Measurements from ENCODE around the gene FAM168B.
"Not testable (repeated sequence)": the region's sequence is repeated elsewhere in the genome, so short reads cannot be mapped to it uniquely, and the experiment has no call there.

FAM168B gene

DNA sequence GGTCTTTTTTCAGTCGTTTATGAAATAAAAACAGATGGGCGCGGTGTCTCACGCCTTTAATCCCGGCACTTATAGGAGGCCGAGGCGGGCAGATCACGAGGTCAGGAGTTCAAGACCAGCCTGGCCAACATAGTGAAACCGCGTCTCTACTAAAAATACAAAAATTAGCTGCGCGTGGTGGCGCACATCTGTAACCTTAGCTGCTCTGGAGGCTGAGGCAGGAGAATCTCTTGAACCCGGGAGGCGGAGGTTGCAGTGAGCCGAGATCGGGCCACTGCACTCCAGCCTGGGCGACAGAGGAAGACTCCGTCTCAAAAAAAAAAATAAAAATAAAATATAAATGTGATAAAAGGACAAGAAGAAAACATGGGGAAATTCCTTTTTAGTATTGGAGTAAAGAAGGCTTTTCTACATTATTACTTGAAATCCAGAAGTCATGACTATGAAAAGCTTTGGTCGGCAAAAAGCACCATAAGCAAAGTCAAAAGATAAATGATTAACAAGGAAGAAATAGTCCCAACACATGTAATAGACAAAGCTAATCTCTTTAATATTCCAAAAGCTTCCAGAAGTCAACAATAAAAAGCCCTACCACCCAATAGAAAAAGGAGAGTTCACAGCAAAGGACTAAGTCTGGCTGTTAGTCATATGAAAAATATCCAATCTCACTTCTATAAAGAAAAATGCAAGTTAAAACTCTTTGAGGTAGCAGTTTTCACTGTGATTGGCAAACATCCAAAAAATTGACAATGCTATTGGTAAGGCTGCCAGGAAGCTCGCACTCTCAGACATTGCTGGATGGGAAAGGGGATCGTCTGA lies 1.4 kb upstream of the FAM168B start:
- no peak for DNase-seq (ENCODE audit: low read depth)

DNA sequence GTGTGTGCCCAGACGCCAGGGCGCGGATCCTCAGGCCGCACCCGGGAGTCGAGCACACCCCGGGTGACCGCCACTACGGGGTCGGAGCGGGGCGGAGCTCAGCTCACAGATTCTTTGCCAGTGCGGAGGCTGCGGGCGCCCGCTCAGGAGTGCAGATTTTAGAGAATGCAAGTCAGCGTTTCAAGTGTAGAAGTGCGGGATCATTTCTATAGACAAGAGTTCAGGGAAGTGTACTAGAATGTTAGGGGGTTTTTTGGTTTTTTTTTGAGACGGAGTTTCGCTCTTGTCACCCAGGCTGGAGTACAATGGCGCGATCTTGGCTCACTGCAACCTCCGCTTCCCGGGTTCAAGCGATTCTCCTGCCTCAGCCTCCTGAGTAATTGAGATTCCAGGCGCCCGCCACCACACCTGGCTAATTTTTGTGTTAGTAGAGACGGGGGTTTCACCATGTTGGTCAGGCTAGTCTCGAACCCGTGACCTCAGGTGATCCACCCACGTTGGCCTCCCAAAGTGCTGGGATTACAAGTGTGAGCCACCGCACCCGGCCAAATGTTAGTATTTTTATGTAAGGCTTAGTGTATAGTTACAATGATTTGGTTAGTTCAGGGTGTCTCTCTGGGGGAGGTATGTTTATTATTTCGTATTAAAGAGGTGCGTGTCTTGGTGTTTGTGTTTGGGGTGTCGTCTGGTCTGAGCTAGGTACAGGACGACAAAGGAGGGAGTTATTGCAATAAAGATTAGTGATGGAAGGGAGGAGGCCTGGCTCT lies 619 bp upstream of the FAM168B start:
- no peak for DNase-seq (ENCODE audit: low read depth)

DNA sequence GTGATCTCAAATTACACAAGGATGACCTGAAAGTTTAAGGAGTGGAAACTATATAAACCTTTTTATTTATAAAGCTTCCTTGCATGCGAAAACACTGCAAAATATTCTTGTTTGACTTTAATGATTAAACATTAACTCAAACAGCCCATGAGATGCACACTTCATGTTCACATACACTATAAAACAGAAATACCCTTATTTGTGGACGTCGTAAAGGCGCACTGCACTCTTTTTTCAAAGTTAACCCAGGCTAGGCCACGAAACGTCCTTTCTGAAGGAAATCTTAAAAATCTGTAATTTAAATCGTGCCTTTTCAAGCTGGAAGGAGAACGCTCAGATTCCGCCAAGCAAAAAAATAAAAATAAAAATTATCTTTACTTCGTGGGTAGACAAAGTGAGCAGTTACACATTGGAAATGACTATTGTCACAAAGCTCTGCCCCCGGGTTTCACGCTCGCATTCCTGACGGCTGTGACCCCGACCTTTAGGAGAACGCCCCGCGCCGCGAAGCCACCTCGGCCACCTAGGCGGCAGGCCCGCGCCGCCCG lies 728 bp downstream of the FAM168B start:
- DNase-seq (ENCODE audit: low read depth) = no peak

DNA sequence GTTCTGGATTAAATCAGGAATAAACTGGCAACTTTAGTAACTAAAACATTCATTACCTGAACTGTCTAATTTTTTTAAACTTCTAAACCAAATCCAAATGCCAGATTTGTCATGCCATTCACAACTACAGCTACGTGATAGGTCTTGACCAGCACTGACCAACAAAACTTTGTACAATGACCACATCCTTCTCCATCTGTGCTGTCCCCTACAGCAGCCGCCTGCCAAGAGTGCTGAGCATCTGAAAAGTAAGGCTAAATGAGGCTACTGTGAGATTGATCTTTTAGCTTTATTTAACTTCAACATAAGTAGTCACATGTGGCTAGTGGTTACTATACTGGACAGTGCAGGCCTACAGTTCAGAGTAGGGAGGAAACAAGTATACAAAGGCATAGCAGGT lies 7.6 kb downstream of the FAM168B start:
- DNase-seq (ENCODE audit: low read depth) = no peak

DNA sequence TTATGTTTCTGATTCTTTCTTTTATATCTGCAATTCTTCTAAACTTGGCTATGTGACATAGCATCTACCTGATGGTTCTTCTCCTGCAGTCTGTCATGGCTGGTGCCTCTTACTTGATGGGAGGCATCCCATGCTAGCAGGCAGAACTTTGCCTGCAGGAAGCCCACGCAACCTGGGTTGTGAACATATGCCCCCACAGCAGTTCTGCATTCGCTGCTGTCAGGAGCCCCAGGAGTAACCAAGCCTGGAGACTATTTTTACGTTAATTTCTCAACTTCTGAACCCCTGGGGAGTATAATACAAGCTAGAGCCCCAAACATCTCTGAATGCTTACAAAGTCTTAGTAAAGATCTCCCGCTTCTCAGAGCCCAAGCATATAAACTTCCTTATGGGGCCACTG lies 12.1 kb downstream of the FAM168B start:
- DNase-seq (ENCODE audit: low read depth) = no peak

DNA sequence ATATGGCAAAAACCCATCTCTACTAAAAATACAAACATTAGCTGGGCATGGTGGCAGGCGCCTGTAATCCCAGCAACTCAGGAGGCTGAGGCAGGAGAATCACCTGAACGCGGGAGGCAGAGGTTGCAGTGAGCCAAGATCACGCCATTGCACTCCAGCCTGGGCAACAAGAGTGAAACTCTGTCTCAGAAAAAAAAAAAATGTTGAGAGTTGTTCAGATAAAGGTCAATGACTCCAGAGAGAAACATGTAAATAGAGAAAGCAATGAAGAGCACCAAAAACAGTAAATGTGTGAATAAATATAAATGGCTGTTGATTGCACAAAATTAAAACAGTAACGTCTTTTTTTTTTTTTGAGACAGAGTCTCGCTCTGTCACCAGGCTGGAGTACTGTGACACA lies 13.3 kb downstream of the FAM168B start:
- not testable (repeated sequence) for DNase-seq (ENCODE audit: low read depth)

DNA sequence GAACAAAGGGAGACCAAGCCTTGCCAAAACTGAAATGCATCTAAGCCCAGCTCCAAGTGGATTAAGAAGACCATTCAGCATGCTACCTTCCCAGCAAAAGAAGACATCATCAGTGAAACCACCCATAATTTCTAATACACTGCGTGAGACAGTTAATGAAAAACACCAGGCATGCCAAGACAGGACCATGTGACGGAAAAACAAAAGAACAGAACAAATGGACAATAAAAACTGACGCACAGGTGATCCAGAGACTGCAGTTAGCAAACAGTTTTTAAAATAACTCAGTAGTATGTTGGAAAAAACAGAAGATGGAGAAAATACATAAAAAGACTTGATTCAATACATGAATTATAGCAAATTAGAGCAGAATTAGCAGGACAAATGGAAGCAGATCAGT lies 15.3 kb downstream of the FAM168B start:
- DNase-seq (ENCODE audit: low read depth) = no peak

DNA sequence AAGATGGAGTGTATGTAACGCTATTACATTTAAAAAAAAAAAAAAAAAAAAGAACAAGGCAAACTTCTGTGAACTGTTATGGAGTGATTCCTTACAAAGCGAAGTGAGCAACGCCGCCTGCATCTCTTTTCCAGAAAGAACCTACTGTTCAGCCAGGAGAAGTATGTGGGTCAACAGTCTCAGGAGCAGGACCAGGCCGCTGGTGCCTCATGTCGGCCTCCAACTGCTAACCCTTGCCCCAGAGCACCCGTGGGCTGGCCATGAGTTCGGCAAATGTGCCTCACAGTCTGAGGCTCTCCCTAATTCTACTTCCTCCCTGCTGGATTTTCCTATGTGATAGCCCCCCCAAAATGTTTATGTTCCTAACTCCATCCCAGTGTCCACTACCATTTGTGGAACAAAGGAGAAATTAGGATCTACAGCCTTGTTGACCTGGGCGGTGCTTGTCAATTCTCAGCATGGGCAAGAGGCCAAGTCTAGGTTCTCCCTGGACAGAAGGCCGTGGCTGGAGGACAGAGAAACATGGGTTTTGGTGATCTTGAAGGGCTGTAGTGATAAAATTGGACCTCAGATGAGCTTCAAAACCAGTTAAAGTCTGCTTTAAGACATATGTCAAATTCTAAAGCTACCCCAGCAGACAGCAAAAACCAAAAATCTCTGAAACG lies 15.9 kb downstream of the FAM168B start:
- no peak for DNase-seq (ENCODE audit: low read depth)

DNA sequence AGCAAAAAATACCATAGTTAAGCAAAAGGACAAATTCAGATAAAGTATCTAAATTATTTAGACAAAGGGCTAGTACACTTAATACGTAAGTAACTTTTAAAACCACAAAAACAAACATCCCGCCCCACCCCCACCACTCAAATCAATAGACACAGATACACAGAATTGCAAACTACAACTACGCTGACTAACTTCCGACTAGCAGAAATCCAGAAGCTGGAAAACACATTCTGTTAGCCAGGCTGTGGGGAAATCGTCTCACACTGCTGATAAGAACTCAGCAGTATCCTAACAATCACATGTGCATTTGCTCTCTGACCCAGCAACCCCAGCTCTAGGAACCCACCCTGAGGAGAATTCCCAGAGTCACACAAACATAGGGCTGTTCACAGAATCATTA lies 16.6 kb downstream of the FAM168B start:
- no peak for DNase-seq (ENCODE audit: low read depth)

DNA sequence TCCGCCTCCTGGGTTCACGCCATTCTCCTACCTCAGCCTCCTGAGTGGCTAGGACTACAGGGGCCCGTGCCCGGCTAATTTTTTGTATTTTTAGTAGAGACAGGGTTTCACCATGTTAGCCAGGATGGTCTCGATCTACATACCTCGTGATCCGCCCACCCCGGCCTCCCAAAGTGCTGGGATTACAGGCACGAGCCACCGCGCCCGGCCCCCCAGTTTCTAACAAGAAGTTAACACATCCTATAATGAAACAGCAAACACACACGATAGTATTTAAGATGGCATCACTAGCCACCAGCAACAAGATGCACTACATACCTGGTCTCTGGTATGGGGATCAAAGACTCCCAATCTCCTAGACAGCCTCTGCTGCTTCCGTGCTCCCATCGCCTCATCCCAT lies 17.7 kb downstream of the FAM168B start:
- DNase-seq (ENCODE audit: low read depth) = not testable (repeated sequence)

DNA sequence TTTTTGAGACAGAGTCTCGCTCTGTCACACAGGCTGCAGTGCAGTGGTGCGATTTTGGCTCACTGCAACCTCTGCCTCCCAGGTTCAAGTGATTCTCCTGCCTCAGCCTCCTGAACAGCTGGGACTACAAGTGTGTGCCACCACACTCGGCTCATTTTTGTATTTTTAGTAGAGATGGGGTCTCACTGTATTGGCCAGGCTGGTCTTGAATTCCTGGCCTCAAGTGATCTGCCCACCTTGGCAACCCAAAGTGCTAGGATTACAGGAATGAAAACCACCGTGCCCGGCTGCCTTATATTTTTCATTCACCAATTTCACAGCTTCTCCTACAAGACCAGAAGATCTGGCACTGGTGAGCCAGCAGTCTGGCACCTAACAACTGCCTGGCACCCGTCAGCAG lies 25.1 kb downstream of the FAM168B start:
- not testable (repeated sequence) for DNase-seq (ENCODE audit: low read depth)

DNA sequence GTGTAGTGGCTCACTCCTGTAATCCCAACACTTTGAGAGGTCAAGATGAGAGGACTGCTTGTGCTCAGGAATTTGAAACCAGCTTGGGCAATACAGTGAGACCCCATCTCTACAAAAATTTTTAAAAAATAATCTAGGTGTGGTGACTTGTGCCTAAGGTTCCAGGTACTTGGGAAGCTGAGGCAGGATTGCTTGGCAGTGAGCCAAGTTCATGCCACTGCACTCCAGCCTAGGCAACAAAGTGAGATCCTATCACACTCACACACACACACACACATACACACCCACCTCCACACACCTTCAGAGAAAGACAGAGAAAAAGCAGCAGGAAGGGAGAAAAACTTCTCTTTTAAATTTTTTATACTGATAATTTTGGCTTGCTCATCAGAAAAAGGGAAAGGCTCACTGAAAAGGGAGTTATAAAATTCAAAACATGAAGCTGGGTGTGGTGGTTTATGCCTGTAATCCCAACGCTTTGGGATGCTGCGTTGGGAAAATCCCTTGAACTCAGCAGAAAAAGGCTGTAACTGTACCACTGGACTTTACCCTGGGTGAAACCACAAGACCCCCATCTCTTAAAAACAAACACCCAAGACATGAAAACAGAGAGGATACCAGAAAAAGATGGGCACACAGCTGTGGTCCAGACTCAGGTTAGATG lies 25.7 kb downstream of the FAM168B start:
- DNase-seq (ENCODE audit: low read depth) = no peak

DNA sequence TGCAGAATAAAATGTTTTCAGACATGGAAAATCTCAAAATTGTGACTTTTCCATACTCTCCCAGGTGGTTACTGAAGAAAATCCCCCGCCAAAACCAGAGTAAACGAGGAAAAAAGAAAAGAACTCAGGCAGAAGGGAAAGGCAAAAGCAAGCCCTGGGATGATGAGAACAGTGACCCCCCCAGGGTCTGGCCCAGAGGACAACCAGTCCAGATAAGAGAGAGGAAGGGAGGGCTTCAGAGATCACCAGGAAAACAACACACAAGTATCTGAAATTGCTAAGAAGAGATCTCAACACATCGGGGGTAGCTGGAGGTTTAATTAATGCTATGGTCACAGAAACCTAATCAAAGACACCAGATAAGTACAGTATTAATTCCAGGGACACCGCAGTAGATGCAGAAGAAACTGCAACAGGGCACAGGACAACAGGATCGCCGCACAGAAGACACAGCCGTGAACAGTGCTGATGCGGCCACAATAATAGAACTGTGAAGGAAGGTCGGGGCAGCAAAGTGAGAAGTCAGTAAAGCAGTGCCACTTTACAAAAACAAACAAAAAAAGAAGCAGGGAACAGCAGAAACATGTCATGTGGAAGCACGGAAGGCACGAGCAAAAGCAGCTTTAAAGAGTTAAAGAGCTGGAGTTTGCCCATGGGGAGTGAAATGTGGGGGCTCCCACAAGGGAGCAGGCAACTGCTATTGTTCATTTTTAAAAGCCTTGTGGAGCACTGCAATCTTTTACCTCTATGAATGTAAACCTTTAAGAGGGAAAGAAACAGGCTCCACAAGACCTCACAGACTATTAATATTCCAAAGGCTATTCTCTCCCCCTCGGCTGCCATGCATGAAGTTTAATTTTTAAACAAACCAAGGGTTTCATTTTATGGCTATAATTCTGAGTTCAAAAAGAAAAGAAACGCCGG lies 28.4 kb downstream of the FAM168B start:
- no peak for DNase-seq (ENCODE audit: low read depth)

DNA sequence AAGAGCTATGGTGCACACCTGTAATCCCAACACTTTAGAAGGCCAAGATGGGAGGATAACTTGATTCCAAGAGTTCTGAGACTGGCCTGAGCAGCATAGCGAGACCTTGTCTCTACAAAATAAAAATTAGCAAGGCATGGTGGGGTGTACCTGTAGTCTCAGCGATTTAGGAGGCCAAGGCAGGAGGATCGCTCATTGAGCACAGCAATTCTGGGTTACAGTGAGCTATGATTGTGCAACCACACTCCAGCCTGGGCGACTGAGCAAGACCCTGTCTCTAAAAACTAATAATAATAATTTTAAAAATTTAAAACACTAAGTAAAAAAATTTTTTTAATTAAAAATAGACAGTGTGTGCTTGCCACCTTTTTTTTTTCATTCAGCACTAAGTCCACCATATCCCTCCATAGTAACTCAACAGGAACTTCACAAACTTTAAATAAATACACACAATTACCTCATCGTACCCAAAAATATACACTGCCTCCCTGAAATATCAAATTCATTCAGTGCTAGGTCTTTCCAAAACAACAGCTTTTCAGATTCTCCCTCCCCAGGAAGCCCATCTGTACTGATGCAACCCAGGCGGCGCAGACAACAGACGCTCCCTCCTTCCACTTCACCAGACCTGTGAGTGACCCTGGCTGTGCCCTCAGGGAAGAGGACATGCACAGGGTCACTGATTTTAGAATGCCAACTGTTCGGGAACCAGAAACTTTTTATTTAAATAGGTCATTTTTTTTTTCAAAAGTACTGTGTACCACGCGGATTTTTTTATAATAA lies 29.6 kb downstream of the FAM168B start:
- no peak for DNase-seq (ENCODE audit: low read depth)

DNA sequence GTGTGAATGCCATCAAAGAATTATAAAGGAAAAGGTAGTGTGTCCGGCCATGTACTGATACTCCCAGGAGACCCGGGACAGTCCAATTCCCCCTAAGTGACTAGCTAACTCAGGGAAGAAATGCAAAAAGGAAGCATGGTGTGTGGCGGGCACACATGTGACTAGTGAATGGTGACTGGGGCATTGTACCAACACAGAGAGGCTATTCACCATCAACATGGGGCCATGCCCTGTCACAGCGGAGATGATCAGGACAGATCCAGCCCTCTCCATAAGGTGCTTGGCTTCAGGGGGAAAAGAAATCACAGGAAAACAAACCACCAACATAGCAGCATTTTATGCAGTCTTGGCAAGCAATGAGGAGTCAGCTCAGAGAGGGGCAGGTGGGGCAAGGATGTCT lies 34.3 kb downstream of the FAM168B start:
- no peak for DNase-seq (ENCODE audit: low read depth)

DNA sequence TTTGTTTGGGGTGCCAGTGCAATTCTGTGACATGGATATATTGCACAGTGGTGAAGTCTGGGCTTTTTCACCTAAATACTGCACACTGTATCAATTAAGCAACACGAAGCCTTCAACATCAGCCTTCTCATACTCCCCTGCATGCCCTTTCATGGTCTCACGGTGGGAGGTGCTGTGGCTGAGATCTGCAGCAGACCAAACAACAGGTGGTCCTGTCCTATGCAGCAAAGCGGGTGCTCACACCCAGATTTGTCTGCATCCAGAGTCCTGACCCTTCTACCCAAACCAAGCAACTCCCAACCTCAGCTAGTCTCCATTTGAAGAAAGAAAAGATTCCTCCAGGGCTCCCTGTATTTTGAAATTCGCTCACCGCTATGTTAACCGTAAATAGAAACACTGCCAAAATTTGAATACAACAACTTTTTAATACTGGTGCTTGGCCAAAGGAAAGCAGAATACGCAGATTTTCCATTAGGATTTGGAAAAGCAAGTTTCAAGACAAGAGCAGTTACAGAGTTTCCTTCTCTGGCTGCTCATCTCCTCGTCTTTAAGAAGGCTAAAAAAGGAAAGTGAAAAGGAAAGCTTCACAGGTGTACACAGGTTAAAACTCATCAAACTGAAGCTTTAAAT lies 34.9 kb downstream of the FAM168B start:
- no peak for DNase-seq (ENCODE audit: low read depth)

DNA sequence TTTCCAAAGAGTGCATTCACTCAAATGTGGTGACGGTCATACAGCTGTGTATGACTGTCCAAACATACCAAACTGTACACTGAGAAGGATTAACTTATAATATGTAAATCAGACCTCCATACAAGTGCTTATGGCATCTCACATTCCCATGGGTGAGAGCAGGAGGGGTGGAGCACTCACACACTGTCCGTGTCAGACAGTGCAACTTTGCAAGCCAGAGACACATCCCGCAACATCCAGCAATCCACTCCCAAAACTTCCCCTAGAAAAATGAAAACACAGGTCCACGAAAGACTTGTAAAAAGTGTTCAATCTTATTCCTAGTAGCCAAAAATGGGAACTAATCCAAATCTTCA lies 36.4 kb downstream of the FAM168B start:
- DNase-seq (ENCODE audit: low read depth) = no peak

DNA sequence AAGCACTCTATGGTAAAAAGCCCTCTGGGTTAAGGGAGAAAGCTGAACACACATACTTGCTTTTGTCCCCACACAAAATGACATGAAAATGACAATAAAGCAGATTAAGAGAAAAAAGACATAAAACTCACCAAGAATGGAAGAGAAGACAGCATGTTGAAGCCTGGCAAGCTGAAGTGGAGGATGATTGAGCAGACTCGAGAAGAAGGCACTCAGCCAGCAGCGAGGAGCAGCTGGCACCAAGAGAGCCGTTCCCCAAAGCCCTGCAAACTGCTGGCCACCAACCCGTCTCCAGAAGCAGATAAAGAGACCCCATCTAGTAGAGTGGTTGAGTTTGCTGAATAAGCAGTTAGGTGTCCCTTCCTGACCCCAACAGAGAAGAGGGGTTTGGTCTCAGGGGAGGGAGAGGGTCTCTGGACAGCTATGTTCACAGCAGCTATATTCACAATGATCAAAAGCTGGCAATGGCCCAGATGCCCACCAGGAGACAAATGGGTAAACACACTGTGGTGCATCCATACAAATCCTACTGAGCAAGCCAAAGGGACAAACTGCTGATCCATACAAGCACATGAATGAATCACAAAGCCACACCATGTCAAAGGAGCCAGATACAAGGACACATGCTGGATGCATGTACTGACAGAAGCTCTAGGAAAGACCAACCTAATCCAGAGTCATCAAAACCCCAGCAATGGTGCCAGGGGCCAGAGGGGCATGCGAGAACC lies 36.9 kb downstream of the FAM168B start:
- no peak for DNase-seq (ENCODE audit: low read depth)

Measured in T follicular helper cell (primary cell).